Gastroesophageal sphincter (tissue), 3 donors: Measurements from ENCODE around the gene RHOC.

Experiments used
- CTCF ChIP-seq, 4 experiments: fragments of 200-600 bp in 2 of 4; fragments of 450-650 bp in 2 of 4; sonication (generic) in 1 of 4; IDR thresholded peaks; one replicate each; pipeline ENCODE4 v1.5.1; 2017 to 2019; ENCODE audit warnings: antibody characterized with exemption in 4 of 4, mild to moderate bottlenecking in 2 of 4, moderate library complexity in 2 of 4
- EP300 ChIP-seq: sonication (generic); formaldehyde crosslinking; IDR thresholded peaks from one replicate; pipeline ENCODE4 v1.6.1; 2017; ENCODE audit warnings: antibody characterized with exemption, mild to moderate bottlenecking
- POLR2A ChIP-seq, 2 donors: fragments of 450-650 bp; IDR thresholded peaks; one replicate each; pipeline ENCODE4 v1.6.1; 2017; ENCODE audit warnings: antibody characterized with exemption in 2 of 2, mild to moderate bottlenecking in 2 of 2, moderate library complexity in 1 of 2

- TF ChIP-seq POLR2A (IDR thresholded peaks at IDR 0.05) (no peak), CTCF (IDR thresholded peaks at IDR 0.05) (peak in 3 of 4 experiments; percentile 42 to 58 (median 52)), EP300 (no peak)
Measured at GRCh38 chr1:112744009-112744578, 37.2 kb upstream of the RHOC start.
